Fibroblast of lung (primary cell): ENCODE data around the gene ANKRD33.

Source experiments
- CTCF ChIP-seq, 2 donors: IDR thresholded peaks in 1 of 2; conservative IDR thresholded peaks in 1 of 2; 1 replicate in 1 of 2; 2 replicates in 1 of 2; pipeline ENCODE4 v1.5.1; 2011 to 2012; ENCODE audit warnings: low read length in 2 of 2, control low read depth in 1 of 2, inconsistent platforms in 1 of 2, low read depth in 1 of 2, mild to moderate bottlenecking in 1 of 2
- EZH2 ChIP-seq: IDR thresholded peaks from 2 replicates; pipeline ENCODE4 v1.5.1; 2012; ENCODE audit warnings: low read length, control low read depth, mild to moderate bottlenecking; ENCODE audit errors: missing control alignments

GRCh38 chr12:51895378-51896135 lies 7.7 kb downstream of the ANKRD33 start:
- TF ChIP-seq CTCF (conservative IDR thresholded peaks at IDR 0.05 in 1 of 2, IDR thresholded peaks at IDR 0.05 in 1 of 2; ENCODE audit: low read depth in 1 of 2, low read length in 2 of 2) (no peak), EZH2 (no peak)
